Keratinocyte (primary cell): ENCODE data around the gene SHISA5. TPM values are rescaled to one million over a fixed set of nuclear protein-coding genes. Genes with fewer than 3 reads are reported as not detected.

ENCODE experiments used
- DNase-seq: peaks from one replicate; pipeline ENCODE4 v3.0.0-alpha.2; 2011; ENCODE audit warnings: low read depth, missing footprints, low spot score
- FAIRE-seq: peaks from 2 replicates; lab custom pipeline; 2011; peaks lifted over from hg19 to GRCh38; lab: Jason Lieb, UNC
- H2AFZ ChIP-seq: 2 replicates; pipeline ENCODE4 v1.6.0; 2012; ENCODE audit warnings: low read length, control low read depth, inconsistent platforms; ENCODE audit not compliant: control insufficient read depth
- H3K27ac ChIP-seq: 2 replicates; pipeline ENCODE4 v1.5.1; 2011; ENCODE audit warnings: low read length; ENCODE audit not compliant: control insufficient read depth, insufficient read depth
- H3K27me3 ChIP-seq: 3 replicates; pipeline ENCODE4 v1.6.0; 2011; ENCODE audit warnings: low read length; ENCODE audit not compliant: control insufficient read depth, insufficient read depth; ENCODE audit errors: extremely low read depth
- H3K36me3 ChIP-seq, 2 experiments: 2 replicates in 1 of 2; 3 replicates in 1 of 2; pipeline ENCODE4 v1.5.1; 2011; ENCODE audit warnings: low read length in 2 of 2, mild to moderate bottlenecking in 1 of 2; ENCODE audit not compliant: control insufficient read depth in 2 of 2, insufficient read depth in 2 of 2; ENCODE audit errors: extremely low read depth in 1 of 2
- H3K4me1 ChIP-seq: 3 replicates; pipeline ENCODE4 v1.5.1; 2011; ENCODE audit warnings: low read length; ENCODE audit not compliant: control insufficient read depth, insufficient read depth; ENCODE audit errors: extremely low read depth
- H3K4me2 ChIP-seq: 3 replicates; pipeline ENCODE4 v1.6.0; 2011; ENCODE audit warnings: low read depth, low read length; ENCODE audit not compliant: control insufficient read depth, insufficient read depth; ENCODE audit errors: extremely low read depth
- H3K4me3 ChIP-seq, 3 experiments: fragments of 200-600 bp in 1 of 3; sonication (generic) in 1 of 3; 2 replicates in 2 of 3; 3 replicates in 1 of 3; pipeline ENCODE4 v1.5.1; 2011 to 2016; ENCODE audit warnings: low read length in 3 of 3, mild to moderate bottlenecking in 3 of 3, control low read depth in 2 of 3, inconsistent platforms in 1 of 3, low read depth in 1 of 3, mixed read lengths in 1 of 3, mixed run types in 1 of 3, moderate library complexity in 1 of 3; ENCODE audit not compliant: control insufficient read depth in 2 of 3, insufficient read depth in 2 of 3; ENCODE audit errors: extremely low read depth in 1 of 3
- H3K79me2 ChIP-seq: 2 replicates; pipeline ENCODE4 v1.6.0; 2012; ENCODE audit warnings: low read length; ENCODE audit not compliant: control insufficient read depth, insufficient read depth
- H3K9ac ChIP-seq: 3 replicates; pipeline ENCODE4 v1.6.0; 2011; ENCODE audit warnings: low read length; ENCODE audit not compliant: control insufficient read depth, insufficient read depth; ENCODE audit errors: extremely low read depth
- H3K9me1 ChIP-seq: 3 replicates; pipeline ENCODE4 v1.6.0; 2011; ENCODE audit warnings: low read length; ENCODE audit not compliant: control insufficient read depth, insufficient read depth; ENCODE audit errors: extremely low read depth
- H3K9me3 ChIP-seq: 2 replicates; pipeline ENCODE4 v1.5.1; 2012; ENCODE audit warnings: low read depth, low read length; ENCODE audit not compliant: control insufficient read depth
- H4K20me1 ChIP-seq: 3 replicates; pipeline ENCODE4 v1.6.0; 2011; ENCODE audit warnings: low read length; ENCODE audit not compliant: control insufficient read depth, insufficient read depth; ENCODE audit errors: extremely low read depth
- CTCF ChIP-seq, 3 experiments: IDR thresholded peaks in 1 of 3; conservative IDR thresholded peaks in 1 of 3; optimal IDR thresholded peaks in 1 of 3; 2 replicates in 2 of 3; 3 replicates in 1 of 3; pipeline versions ENCODE3 to v1.5.1; 2011; ENCODE audit warnings: low read length in 3 of 3, mild to moderate bottlenecking in 3 of 3, moderate library complexity in 2 of 3, control low read depth in 1 of 3, inconsistent platforms in 1 of 3; ENCODE audit not compliant: insufficient read depth in 2 of 3; ENCODE audit errors: extremely low read depth in 1 of 3
- EZH2 ChIP-seq: IDR thresholded peaks from one replicate; pipeline ENCODE4 v1.6.1; 2012; ENCODE audit warnings: inconsistent platforms, mild to moderate bottlenecking, low read length, moderate library complexity
- dilution Hi-C: fragments of 300-500 bp; cut with MboI; formaldehyde crosslinking; loops from one replicate; pipeline ENCODE4 v1.7.0; 2020; ENCODE audit warnings: low sequenced_read_pairs; ENCODE audit not compliant: extremely low pct_ligation_motif_present
- polyA plus RNA-seq, 5 experiments: library from polyadenylated mRNA; depleted of rRNA in 3 of 5; stranded (reverse) in 3 of 5; stranded (forward) in 1 of 5; unstranded in 1 of 5; fragments of >200 nt; gene quantifications; 1 replicate in 1 of 5; 2 replicates in 3 of 5; 3 replicates in 1 of 5; pipeline versions ENCODE4 v1.2.1 to v1.2.3, GENCODE V29; 2011 to 2012; ENCODE audit warnings: missing spikeins in 2 of 5, low read depth in 1 of 5, low replicate concordance in 1 of 5

Gene SHISA5
- polyA plus RNA-seq, 1 donor (not counting 4 experiments of a cell fraction or from before 2014, with no cell fraction given): 94.4 TPM

GRCh38 chr3:48430708-48431101 lies 73.3 kb downstream of the SHISA5 start:
- Histone ChIP-seq H3K36me3 (peaks cover 4 to 27% of the 10 kb centered on the region in 2 experiments), H3K9ac (peak overlapping the region; percentile 79), H2AFZ (no peak overlapping the region), H3K9me1 (no peaks in the 10 kb centered on the region), H3K4me2 (peak overlapping the region; percentile 83), H4K20me1 (peaks cover 5% of the 10 kb centered on the region), H3K4me1 (peaks cover 83% of the 10 kb centered on the region), H3K79me2 (peaks cover 37% of the 10 kb centered on the region), H3K27me3 (no peaks in the 10 kb centered on the region), H3K4me3 (peak overlapping the region; percentile 63 to 67 (median 66)), H3K27ac (peak overlapping the region; percentile 83), H3K9me3 (no peaks in the 10 kb centered on the region)
- dilution Hi-C loops: loop anchor here (25.0 kb wide), 1 partner anchor 168 kb away; no protein-coding TSS in a partner anchor
- no peak for TF ChIP-seq EZH2
- no peak for TF ChIP-seq CTCF (optimal IDR thresholded peaks at IDR 0.05 in 1 of 3, IDR thresholded peaks at IDR 0.05 in 1 of 3, conservative IDR thresholded peaks at IDR 0.05 in 1 of 3; ENCODE audit: extremely low read depth in 1 of 3, insufficient read depth in 2 of 3, low read length in 3 of 3)
- FAIRE-seq (no peak), DNase-seq (no peak)

- H4K20me1 ChIP-seq: peaks cover 11% of the 10 kb centered on the region
- H3K79me2 ChIP-seq: peaks cover 43% of the 10 kb centered on the region
- H3K9me1 ChIP-seq: no peaks in the 10 kb centered on the region
- peak within 1 kb of the TSS; percentile 79 for H3K9ac ChIP-seq
- H3K4me2 ChIP-seq: peak within 1 kb of the TSS; percentile 99
- peak within 1 kb of the TSS; percentile 83 for H3K27ac ChIP-seq
- peak within 1 kb of the TSS; percentile 34 for H2AFZ ChIP-seq
- H3K36me3 ChIP-seq: peaks cover 4 to 29% of the 10 kb centered on the region in 2 experiments
- H3K4me3 ChIP-seq: peak within 1 kb of the TSS; percentile 63 to 67 (median 66)
- FAIRE-seq (peak; percentile 84), DNase-seq (peak; percentile 80)
- H3K27me3 ChIP-seq: no peaks in the 10 kb centered on the region
- dilution Hi-C loops: loop anchor here (25.0 kb wide), 1 partner anchor 168 kb away; no protein-coding TSS in a partner anchor
- no peaks in the 10 kb centered on the region for H3K9me3 ChIP-seq
- no peak for TF ChIP-seq CTCF (optimal IDR thresholded peaks at IDR 0.05 in 1 of 3, IDR thresholded peaks at IDR 0.05 in 1 of 3, conservative IDR thresholded peaks at IDR 0.05 in 1 of 3; ENCODE audit: extremely low read depth in 1 of 3, insufficient read depth in 2 of 3, low read length in 3 of 3)
- no peak for TF ChIP-seq EZH2
- peaks cover 82% of the 10 kb centered on the region for H3K4me1 ChIP-seq
Observed at GRCh38 chr3:48429960-48430707, 73.8 kb downstream of the SHISA5 start, which contains the start of gene PLXNB1. PLXNB1 (minus strand) TSS chr3:48430086; CDS start chr3:48424611, 5,475 bp downstream.
